ENCODE data around the gene MARCHF3.
"Not testable (repeated sequence)": the region's sequence is repeated elsewhere in the genome, so short reads cannot be mapped to it uniquely, and the experiment has no call there.

MARCHF3 gene

DNA sequence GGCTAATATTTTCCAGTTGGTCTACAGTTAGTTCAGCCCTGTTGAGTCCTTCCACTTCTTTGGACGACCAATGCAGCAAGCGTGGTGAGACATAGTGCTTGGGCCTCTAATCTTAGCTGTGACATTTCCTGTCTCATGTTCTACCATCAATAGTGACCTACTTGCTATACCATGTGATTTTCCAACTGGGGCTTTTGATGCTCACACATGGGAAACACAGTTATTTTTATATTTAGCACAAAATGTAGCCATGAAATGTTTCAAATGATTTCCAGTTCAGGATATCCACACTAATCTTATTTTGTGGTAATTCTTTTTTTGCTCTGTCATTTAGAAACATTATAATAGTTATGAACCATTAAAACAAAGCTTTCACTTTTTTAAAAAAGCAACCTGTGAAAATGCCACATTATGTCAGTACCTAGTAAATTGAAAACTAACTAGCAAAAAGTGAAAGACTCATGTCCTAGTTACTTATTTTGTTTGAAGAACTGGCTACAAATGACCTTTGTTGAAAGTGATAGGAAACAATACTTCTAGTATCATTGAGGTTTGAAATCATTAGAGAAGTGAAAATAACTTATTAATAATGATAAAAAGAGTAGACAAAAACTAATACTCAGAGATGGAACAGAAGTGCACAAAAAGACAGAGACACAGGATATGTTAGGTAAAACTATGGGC, 18.3 kb downstream of the MARCHF3 start:
- Mint-ChIP-seq H3K36me3 (ENCODE audit: low read depth) (peaks cover 6% of the 10 kb centered on the region), H3K4me1 (ENCODE audit: low read depth) (peaks cover 9% of the 10 kb centered on the region), H3K4me3 (no peak overlapping the region), H3K9me3 (peaks cover 4% of the 10 kb centered on the region), H3K27me3 (ENCODE audit: low read depth) (no peaks in the 10 kb centered on the region), H3K27ac (no peak overlapping the region)

DNA sequence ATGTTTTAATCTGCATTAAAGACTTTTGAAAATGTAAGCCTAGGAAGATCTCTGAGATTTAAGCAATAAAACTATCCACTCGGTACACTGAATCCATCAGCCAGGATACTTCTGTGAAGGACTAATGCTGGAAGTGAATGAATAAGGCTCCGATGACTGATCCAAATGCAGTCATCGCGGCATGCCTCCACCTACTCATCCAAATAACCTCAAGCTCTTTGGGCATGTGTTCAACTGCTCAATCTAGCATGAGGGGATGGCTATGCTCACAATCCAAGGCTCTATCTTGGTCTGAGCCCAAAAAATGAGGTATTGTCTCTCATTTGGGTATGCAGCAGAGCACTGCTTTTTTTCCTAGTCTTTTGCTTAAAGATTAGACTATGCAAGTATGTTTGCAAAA, 19.2 kb downstream of the MARCHF3 start:
- peaks cover 9% of the 10 kb centered on the region for H3K4me1 Mint-ChIP-seq (ENCODE audit: low read depth)
- no peak overlapping the region for H3K4me3 Mint-ChIP-seq
- H3K27me3 Mint-ChIP-seq (ENCODE audit: low read depth) = no peaks in the 10 kb centered on the region
- no peaks in the 10 kb centered on the region for H3K9me3 Mint-ChIP-seq
- peaks cover 4% of the 10 kb centered on the region for H3K36me3 Mint-ChIP-seq (ENCODE audit: low read depth)
- H3K27ac Mint-ChIP-seq = no peak overlapping the region

DNA sequence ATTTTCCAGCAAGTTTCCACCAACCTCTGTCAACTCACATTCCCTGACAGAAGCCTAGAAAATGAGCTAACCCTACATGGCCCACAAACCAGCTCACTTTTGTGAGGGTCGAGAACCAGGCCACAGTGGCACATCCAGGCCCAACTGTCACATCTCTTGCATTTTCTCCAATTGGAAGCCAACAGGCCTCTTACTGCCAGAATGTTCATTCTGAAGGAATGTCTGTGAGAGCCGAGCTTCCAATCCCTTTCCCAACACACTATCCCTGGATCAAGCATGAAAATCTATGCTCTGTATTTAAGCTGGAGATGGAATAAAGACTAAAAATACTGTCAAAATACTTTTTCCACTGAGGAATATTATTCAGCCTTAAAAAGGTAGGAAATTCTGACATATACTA, 20.0 kb downstream of the MARCHF3 start:
- no peak overlapping the region for H3K27ac Mint-ChIP-seq
- no peak overlapping the region for H3K4me3 Mint-ChIP-seq
- peaks cover 9% of the 10 kb centered on the region for H3K4me1 Mint-ChIP-seq (ENCODE audit: low read depth)
- H3K27me3 Mint-ChIP-seq (ENCODE audit: low read depth) = no peaks in the 10 kb centered on the region
- H3K36me3 Mint-ChIP-seq (ENCODE audit: low read depth) = peaks cover 4% of the 10 kb centered on the region
- no peaks in the 10 kb centered on the region for H3K9me3 Mint-ChIP-seq

DNA sequence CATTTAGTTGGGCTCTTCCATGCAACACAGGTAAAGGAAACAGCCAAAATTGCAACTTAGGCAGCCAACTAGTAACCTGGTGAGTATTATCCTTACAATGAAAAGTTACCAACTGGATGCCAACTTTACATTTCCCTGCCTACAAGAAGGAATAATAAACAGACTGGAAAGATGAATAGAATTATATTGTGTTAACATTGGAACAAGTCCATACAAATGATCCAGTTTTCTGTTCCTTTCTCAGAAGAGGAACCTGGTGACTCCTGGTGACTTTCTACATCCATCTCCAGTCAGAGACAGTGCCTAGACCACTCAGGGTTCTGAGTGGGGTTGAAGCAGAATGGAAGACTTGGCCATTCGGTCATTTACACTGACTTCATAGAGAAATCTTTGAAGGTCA, 20.6 kb downstream of the MARCHF3 start:
- Mint-ChIP-seq H3K36me3 (ENCODE audit: low read depth) (peaks cover 4% of the 10 kb centered on the region), H3K4me1 (ENCODE audit: low read depth) (peaks cover 9% of the 10 kb centered on the region), H3K9me3 (no peaks in the 10 kb centered on the region), H3K27ac (no peak overlapping the region), H3K4me3 (no peak overlapping the region), H3K27me3 (ENCODE audit: low read depth) (no peaks in the 10 kb centered on the region)

DNA sequence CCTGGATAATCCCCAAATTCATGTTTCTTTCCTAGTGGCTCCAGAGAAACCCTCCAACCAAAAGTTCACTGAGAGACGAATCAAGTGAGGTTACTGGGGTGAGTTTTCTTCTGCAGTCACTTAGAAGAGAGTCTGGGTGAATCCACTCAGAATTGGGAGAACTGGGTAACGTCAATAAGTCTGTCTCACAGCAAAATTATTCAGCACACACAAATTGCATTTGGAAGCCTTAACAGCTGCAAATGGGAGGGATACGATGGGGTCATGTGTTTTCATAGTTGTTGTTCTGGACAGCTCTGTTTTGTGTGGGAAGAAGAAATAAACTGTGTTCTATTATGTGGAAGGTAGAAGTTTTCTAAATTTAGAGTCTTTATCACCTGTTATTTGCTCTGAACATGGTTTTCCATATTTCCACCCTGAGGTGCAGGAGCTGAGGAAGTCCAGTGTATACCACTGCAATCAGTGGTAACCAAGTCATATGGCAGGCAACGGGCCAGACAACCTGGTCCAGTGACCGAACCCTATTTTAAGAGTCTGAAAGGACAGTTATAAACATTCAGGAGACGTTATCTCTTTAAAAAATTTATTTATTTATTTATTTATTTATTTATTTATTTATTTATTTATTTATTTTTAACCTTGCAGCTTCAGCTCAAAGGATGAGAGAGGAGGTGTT, 21.9 kb downstream of the MARCHF3 start:
- Mint-ChIP-seq H3K36me3 (ENCODE audit: low read depth) (peaks cover 4% of the 10 kb centered on the region), H3K27me3 (ENCODE audit: low read depth) (no peaks in the 10 kb centered on the region), H3K4me3 (no peak overlapping the region), H3K27ac (no peak overlapping the region), H3K9me3 (no peaks in the 10 kb centered on the region), H3K4me1 (ENCODE audit: low read depth) (peaks cover 6% of the 10 kb centered on the region)

DNA sequence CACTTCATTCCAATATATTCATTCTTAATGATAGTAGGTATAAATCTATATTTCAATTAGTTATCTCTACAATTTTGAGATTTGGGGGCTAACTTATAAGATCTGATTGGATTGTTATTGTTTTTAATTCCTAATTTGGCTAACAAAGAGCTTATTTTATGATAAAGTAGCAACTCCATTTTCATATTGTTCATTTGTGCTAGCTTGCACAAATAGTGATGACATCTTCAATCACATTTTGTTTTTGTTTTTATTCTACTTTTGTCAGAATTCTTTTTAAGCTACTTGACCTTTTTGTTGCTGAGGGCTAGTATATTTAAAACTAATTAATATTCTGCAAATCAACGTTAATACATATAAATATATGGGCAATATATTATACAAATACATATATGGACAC, 22.8 kb downstream of the MARCHF3 start:
- Mint-ChIP-seq H3K4me1 (ENCODE audit: low read depth) (peaks cover 5% of the 10 kb centered on the region), H3K9me3 (no peaks in the 10 kb centered on the region), H3K4me3 (no peak overlapping the region), H3K27ac (no peak overlapping the region), H3K36me3 (ENCODE audit: low read depth) (peaks cover 4% of the 10 kb centered on the region), H3K27me3 (ENCODE audit: low read depth) (no peaks in the 10 kb centered on the region)

DNA sequence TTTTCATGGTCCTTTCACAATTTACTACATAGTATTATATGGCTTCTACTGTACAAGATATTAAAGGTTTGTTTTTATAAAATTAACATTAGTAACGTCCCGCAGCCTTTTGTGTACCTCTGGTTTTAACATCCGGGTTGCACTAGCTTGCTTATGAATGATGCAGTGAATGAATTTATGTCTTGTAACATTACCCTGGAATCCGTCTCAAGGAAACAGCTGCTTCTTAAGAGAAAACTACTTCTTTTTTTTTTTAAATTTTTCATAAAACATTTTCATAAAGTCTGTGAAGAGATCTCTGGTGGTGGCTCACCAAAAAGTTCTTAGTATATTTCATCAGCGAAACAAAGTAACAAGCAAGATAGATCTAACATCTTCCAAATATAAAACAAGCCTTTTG, 23.6 kb downstream of the MARCHF3 start:
- H3K9me3 Mint-ChIP-seq = no peaks in the 10 kb centered on the region
- no peak overlapping the region for H3K27ac Mint-ChIP-seq
- no peak overlapping the region for H3K4me3 Mint-ChIP-seq
- no peaks in the 10 kb centered on the region for H3K27me3 Mint-ChIP-seq (ENCODE audit: low read depth)
- H3K4me1 Mint-ChIP-seq (ENCODE audit: low read depth) = peaks cover 3% of the 10 kb centered on the region
- peaks cover 4% of the 10 kb centered on the region for H3K36me3 Mint-ChIP-seq (ENCODE audit: low read depth)

DNA sequence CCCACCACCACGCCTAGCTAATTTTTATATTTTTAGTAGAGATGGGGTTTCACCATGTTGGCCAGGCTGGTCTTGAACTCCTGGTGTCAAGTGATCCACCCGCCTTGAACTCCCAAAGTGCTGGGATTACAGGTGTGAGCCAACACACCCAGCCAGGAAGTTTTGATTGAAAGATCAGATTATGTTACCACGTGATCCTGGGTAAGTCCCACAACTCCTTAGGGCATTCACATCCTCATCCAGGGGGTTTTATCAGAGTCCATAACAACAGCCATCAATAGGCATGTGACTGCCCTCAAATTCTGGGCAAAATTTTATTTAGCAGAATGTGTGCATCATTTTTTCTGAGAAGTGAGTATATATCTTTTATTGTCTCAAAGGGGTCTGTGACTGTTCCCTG, 25.1 kb downstream of the MARCHF3 start:
- not testable (repeated sequence) for H3K27me3 Mint-ChIP-seq (ENCODE audit: low read depth); H3K4me3 Mint-ChIP-seq; H3K27ac Mint-ChIP-seq; H3K9me3 Mint-ChIP-seq; H3K36me3 Mint-ChIP-seq (ENCODE audit: low read depth); H3K4me1 Mint-ChIP-seq (ENCODE audit: low read depth)

DNA sequence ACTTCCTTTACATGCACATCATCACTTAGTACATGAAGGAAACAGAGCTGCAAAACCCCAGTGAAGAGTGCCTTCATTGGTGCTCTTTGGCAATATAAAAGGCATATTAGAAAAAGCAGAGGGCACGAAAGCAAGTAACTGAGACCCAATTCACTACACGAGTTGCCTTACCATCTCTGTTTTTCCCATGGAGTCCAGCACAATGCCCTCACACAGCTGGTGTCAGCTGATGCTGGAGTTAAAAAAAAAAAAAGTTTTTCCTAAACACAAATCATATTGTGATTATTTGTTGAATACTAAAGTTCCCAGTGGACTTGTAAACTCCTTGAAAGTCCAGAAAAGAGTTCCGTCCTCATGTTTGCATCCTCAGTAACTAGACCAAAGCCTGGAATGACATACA, 25.6 kb downstream of the MARCHF3 start:
- Mint-ChIP-seq H3K27me3 (ENCODE audit: low read depth) (no peaks in the 10 kb centered on the region), H3K36me3 (ENCODE audit: low read depth) (no peaks in the 10 kb centered on the region), H3K4me3 (no peak overlapping the region), H3K9me3 (no peaks in the 10 kb centered on the region), H3K4me1 (ENCODE audit: low read depth) (no peaks in the 10 kb centered on the region), H3K27ac (no peak overlapping the region)

DNA sequence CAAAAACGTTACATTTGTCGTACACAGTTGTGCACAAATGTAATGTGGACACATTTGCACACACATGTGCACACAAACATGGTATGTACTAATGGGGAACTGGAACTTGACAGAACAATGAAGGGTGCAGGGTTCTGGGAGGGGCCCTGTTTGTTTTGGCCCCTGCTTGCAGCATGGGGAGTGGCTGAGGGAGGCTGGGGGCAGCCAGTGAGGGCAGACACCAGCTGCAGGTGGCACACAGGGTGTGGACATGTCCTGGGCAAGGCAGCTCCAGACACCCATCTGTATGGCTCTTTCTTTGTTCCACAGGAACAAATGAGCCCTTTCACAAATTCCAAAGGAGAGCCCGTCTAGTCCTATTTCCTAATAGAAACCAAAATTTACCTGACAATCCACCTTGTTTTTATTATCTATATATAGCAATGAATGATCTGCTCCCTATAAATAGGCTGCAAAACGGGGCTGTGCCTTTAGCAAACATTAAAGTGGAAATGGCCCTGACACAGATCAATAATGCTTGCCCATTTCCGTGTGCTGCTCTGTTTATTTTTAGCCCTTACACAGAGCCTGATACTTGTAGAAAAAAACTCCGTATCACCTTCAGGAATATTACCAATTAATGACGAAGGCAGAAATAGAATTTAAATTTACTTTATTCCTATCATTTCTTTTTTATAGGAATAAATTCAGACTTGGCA, 26.4 kb downstream of the MARCHF3 start:
- Mint-ChIP-seq H3K27me3 (ENCODE audit: low read depth) (no peaks in the 10 kb centered on the region), H3K4me3 (no peak overlapping the region), H3K9me3 (no peaks in the 10 kb centered on the region), H3K27ac (no peak overlapping the region), H3K4me1 (ENCODE audit: low read depth) (no peaks in the 10 kb centered on the region), H3K36me3 (ENCODE audit: low read depth) (no peaks in the 10 kb centered on the region)

DNA sequence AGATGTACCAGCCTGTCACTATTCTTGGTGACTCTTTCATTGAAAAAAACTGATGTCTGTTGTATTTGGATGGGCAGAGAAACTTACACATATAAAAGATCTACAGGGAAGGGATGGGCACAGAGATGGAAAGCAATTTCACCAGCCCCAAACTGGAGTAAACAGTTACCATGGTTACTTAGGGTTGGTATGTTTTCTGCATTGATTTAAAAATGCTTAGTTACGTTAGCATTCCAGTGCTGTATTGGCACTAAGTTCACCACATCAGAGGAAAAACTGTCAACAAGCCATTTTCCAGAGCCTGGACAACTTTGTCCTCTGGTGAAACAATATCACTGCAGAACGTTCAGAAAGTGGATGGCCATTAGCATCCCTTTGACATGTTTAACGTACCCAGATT, 28.0 kb downstream of the MARCHF3 start:
- Mint-ChIP-seq H3K36me3 (ENCODE audit: low read depth) (no peaks in the 10 kb centered on the region), H3K27ac (no peak overlapping the region), H3K4me1 (ENCODE audit: low read depth) (no peaks in the 10 kb centered on the region), H3K4me3 (no peak overlapping the region), H3K27me3 (ENCODE audit: low read depth) (no peaks in the 10 kb centered on the region), H3K9me3 (no peaks in the 10 kb centered on the region)

DNA sequence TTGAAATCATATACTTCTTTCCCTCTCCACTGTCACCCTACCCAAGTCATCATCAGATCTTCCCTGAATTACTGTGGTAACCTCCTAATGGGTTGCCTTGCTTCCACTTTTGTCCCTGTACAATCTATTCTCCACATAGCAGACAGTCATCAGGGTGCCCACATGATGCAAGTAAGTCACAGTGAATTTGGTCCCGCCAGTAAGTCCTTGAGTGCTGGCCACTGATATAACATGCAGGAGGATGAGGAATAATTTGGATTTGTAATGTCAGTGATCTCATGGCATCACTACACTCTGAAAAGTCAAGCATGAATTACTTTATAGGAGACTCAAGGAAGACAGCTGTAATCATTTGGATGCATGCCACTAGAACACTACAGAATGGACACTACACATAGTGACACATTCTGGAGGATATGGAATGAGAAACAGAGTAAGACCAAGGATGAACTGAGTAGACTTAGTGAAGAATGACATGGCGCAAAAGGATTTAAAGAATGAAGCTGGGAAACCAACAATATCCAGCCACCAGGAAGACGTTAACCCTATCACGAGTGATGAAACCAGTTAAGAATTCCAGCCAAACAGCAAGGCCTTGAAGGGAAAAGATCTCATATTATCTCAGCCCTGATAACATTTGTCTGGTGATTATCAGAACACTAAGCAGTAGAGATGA, 28.6 kb downstream of the MARCHF3 start:
- H3K9me3 Mint-ChIP-seq = no peaks in the 10 kb centered on the region
- no peaks in the 10 kb centered on the region for H3K27me3 Mint-ChIP-seq (ENCODE audit: low read depth)
- H3K36me3 Mint-ChIP-seq (ENCODE audit: low read depth) = no peaks in the 10 kb centered on the region
- no peak overlapping the region for H3K4me3 Mint-ChIP-seq
- no peaks in the 10 kb centered on the region for H3K4me1 Mint-ChIP-seq (ENCODE audit: low read depth)
- no peak overlapping the region for H3K27ac Mint-ChIP-seq

DNA sequence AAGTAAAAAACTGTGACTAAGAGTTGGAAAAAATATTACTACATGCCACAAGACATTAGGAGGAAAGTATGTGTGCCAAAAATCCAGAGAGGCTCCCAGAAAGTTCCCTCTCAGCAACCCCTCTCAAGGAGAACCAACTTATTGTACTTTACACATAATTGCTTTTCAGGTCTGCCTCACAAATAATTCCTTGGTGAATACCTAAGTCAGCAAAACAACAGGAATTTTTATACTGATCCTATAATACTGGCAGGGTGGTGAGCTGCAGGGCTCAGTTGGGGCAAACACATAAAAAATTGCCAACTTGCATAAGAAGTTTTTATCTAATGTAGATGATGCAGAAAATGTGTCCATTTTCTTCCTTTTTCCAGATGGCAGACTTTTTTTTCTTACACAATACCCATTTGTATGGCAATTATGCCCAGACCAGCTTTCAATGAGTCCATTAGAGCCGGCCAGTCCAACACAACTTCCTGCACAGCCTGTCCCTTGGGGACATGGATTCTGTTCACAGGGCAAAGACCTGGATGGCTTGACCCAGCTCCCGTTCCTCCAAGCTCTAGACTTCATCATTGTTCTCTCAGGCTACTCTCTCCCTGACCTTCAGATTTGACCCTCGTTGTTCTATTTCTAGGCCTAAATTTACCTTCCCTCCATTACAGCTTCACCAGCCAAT, 31.3 kb downstream of the MARCHF3 start:
- peaks cover 10% of the 10 kb centered on the region for H3K4me1 Mint-ChIP-seq (ENCODE audit: low read depth)

DNA sequence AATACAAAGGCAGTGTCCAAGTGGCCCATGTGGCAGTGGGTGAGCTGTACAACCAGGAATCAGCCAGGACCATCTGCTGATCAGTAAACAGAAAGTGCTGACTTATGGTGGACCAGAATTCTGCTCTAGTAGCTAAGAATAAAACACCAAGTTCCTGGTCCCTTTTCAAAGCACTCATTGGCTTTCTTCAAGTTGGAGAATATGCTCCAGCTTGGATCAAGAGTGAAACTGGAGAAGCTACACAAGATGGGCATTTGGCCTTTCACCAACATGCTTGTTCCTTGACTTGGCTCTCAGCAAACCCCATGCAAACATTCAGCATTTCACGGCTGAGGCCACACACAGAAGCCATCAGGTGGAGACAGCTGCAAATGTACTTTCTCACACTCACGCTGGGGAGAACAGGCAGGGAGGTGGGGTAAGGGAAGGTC, 32.1 kb downstream of the MARCHF3 start:
- H3K27me3 Mint-ChIP-seq (ENCODE audit: low read depth) = no peaks in the 10 kb centered on the region
- no peaks in the 10 kb centered on the region for H3K9me3 Mint-ChIP-seq
- peaks cover 3% of the 10 kb centered on the region for H3K36me3 Mint-ChIP-seq (ENCODE audit: low read depth)
- H3K4me1 Mint-ChIP-seq (ENCODE audit: low read depth) = peaks cover 11% of the 10 kb centered on the region
- H3K4me3 Mint-ChIP-seq = no peak overlapping the region
- H3K27ac Mint-ChIP-seq = no peak overlapping the region

More for the DNA sequence above, 31.3 kb downstream of the MARCHF3 start:
- H3K4me3 Mint-ChIP-seq = no peak overlapping the region
- H3K27me3 Mint-ChIP-seq (ENCODE audit: low read depth) = no peaks in the 10 kb centered on the region
- H3K27ac Mint-ChIP-seq = no peak overlapping the region
- H3K36me3 Mint-ChIP-seq (ENCODE audit: low read depth) = peaks cover 3% of the 10 kb centered on the region
- H3K9me3 Mint-ChIP-seq = no peaks in the 10 kb centered on the region
